HG02981 (cell line): ENCODE data around the gene SLC8A2.

Source experiments
- ATAC-seq: cut with Tn5 transposase; IDR thresholded peaks from one replicate; pipeline ENCODE4 v1.9.1; 2021; ENCODE audit warnings: mild to moderate bottlenecking, moderate library complexity; ENCODE audit not compliant: unreplicated experiment

Gene SLC8A2

DNA sequence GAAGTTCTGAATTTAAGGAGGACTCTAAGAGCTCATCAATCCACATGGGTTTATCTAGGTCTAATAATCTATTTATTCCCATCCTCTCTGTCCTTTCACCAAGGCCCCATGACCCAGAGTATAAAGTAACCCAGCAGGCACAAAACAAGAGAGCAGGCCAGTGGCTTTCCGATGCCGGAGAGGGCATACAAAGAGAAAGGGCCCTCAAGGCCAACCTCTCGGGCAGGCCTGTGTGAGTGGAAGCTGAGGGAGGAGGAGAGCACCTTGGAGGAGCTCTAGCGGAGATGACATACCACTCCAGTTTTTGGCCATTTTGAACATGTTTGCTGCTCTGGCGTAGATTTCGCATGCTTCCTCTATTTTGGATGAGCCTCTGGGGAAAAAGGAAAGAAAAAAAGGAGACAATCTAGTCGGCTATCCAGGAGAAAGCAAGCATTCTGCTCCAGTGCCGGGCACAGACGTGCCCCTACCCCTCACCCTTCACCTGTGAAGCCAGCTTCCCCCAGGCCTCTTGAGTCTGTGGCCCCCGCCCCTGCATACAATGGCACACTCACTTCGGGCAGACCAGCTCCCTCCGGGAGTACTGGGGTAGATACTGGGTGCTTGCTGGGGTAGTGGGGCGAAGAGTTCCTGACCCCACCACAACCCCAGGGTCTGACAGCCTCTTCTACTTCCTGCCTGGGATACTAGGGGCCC lies 31.6 kb upstream of the SLC8A2 start:
- ATAC-seq, result no peak

DNA sequence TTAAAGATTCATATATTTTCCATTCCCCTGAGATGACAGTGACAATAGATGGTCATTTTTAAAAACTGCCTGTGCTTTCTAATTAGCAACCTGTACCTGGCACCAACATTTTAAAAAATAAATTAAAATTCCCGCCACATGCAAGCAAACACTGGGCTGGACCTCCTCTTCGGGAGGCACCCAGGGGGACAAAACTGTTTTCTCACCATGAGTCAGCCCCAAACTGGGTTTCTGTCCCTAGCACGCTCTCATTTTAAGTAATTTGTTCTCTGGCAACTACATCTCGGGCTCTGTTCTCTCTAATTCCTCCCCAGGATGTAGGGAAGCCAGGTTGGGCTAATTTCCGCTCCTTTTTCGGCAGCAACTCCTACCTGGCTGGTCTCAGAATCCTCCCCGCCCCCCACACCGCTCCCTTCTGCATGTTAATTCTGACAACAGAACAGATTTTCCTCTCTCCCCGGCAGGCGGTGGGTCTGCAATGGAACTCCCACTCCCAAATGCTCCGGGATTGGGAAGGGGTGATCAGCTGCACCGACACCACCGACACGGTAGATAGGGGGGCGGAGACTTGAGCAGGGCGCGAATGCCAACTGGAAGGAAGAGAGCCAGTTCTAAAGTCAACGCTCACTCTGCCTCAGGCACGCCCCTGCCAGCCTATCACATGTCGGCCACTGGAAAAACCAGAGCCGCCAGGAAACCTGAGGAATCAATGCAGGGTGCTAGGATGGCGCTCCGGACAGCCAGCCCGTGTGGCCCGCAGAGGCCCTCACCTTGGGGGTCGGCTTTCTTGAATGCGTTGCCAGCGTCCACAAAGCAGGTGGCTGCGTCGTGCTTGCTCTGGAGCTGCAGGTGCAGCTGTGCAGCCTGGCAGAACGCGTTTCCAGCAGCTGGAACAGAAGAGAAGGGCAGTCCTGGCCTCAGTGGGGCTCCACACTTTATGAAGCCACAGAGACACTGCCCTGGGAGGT lies 28.5 kb upstream of the SLC8A2 start:
- no peak for ATAC-seq

DNA sequence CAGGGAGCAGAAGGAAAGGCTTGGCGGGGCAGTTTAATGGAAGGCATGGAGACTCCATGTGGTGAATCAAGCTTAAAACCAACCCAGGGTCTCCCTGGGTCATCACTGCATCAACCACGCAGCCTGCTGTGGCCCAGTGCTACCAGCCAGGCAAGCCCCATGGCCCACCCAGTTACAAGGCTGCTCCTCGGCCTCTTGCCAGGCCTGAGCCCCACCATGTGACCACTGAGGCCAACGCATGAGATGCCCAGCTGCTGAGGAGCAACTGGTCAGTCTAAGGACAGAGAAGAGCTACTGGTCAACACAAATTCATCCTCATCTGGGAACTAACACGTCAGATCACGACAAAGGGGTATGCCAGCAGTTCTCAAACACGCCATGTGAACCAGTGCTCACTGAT lies 27.7 kb upstream of the SLC8A2 start:
- ATAC-seq, result no peak

DNA sequence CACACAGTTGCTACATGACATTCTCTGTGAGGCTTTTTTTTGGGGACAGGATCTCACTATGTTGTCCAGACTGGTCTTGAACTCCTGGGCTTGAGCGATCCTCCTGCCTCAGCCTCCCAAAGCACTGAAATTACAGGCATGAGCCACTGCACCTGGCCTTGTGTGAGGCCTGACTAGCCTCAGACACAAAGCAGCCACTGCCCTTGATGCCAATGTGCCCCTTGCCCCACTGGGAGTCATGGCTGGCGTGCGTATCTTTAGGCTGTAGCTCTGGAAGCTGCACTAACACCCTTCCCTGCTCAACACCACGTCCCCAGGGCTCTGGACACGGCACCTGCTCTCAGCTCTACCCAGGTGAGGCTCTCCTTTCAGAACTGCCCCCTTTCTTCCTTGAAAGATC lies 26.9 kb upstream of the SLC8A2 start:
- no peak for ATAC-seq

DNA sequence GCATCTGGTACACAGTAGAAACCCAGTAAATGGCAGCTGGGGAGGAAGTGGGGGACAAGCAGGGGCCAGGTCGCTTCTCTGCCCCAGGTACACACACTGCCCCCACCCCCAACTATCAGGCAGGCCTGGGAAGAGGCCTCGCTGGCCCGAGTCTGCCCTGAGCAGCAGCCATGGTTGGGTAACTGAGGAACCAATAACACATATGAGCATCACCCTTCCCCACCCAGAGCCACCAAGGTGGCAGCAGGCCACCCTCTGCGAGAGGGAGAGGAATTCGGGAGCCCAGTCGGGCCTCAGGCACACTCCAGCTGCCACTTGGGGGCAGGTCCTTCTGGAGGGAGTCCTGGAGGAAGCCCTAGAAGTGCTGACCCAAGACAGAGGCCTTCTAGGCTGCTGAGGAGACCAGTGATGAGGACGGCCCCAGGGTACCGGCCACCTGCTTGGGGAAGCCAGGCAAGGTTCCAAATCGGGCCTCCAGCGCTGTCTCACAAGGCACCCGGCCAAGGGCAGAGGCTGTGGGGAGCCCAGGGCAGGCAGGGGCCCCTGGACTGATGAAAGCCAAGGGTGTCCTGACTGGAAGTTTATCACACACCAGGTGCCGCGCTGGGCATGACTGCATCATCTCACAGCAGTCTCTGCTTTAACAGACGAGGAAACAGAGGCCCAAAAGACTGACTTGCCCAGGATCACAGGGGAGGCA lies 26.3 kb upstream of the SLC8A2 start:
- no peak for ATAC-seq

DNA sequence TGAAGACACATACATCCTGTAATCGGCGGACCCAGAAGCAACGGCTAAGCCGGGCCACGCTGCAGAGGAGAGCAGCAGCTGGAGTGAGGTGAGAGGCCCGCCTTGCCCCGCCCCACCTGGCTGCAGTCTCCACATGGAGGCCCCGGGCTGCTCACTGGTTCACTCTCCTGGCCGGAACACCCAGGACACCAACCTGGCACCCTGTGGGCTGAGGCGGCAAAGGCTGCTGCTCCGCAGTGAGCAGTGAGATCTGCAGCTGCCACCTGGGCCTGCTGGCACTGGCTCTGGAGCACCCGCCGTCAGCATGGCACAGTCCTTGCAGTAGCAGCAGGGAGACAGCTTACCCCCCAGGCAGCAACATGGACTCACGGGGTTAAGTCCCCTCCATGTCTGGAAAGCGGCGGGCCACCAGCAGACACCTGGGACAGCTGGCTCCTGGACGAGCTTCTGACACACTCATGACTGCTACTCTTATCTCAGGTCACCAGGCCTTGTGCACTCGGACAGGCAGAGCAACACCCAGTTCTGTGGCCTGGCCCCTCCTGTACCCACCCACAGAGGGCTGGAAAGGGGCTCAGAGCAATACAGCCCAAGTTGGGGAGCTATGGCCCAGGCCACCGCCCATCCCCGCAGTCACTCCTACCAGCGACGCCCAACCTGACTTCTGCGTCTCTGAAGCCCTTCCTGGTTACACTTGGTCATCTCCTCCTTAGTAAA lies 25.5 kb upstream of the SLC8A2 start:
- no peak for ATAC-seq

DNA sequence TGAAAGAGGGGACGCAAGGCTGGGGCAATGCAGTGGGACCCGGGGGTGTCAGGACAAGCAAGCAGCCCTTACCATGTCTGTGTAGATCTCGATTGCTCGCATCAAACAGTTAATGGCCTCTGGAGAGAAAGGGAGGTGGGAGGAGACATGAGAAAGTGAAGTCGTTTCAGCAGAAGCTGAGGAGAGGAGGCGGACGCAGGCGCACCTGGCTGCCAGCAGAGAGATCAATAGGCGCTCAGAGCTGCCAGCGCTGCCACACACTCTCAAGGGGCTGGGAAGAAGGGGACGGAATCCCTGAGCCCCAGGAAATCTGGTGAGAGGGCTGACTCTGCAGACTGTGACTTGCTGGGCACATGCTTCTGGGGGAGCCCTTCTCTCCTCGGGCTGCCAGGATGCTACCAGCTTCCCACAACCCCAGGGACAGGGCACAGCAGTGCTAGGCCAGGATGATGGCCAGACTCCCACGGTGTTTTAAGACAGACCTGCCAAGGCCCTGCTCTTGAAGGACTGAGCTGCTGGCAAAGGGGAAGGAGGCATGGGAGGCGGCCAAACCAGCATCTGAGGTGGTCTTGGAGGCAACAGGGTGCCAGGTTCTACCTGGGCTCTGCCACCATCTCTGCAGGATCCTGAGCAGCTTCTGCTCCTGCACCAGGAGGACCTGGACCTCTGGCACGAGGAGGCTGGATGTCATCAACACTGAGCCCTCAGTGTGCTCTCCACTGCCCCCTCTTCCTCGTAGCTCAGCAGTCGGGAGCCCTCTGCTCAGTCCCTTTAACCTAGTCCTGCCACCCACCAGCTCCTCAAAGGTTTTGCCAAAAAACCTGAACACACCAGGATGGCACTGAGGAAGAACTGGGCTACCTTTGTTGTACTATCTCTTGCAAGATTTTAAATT lies 24.0 kb upstream of the SLC8A2 start:
- ATAC-seq, result no peak

DNA sequence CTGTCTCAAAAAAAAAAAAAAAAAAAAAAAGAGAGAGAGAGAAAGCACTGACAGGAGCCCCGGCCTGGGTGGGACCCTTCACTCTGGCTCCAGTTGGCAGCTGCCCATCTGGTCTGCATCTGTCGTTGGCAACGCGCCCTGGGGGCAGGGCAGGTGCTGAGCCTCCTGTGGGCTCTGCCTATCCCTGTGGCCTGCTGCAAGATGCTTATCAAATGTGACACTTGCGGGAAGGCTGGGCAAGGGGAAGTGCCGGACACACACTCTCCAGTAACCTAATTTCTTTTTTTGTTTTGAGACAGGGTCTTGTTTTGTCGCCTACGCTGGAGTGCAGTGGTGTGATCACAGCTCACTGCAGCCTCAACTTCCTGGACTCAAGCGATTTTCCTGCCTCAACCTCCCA lies 23.0 kb upstream of the SLC8A2 start:
- ATAC-seq, result no peak

DNA sequence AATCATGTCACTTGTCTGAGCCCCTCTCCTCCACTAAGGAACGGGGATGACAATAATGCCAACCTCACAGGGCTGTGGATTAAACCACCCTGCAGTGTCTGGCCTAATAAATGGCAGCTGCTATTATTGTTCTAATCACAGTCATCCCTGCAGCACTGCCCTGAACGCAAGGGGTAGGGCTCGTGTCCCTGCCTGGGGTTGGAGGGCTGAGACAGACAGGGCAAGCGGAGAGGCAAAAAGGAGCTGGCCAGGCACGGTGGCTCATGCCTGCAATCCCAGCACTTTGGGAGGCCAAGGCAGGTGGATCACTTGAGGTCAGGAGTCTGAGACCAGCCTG lies 22.5 kb upstream of the SLC8A2 start:
- ATAC-seq, result no peak

DNA sequence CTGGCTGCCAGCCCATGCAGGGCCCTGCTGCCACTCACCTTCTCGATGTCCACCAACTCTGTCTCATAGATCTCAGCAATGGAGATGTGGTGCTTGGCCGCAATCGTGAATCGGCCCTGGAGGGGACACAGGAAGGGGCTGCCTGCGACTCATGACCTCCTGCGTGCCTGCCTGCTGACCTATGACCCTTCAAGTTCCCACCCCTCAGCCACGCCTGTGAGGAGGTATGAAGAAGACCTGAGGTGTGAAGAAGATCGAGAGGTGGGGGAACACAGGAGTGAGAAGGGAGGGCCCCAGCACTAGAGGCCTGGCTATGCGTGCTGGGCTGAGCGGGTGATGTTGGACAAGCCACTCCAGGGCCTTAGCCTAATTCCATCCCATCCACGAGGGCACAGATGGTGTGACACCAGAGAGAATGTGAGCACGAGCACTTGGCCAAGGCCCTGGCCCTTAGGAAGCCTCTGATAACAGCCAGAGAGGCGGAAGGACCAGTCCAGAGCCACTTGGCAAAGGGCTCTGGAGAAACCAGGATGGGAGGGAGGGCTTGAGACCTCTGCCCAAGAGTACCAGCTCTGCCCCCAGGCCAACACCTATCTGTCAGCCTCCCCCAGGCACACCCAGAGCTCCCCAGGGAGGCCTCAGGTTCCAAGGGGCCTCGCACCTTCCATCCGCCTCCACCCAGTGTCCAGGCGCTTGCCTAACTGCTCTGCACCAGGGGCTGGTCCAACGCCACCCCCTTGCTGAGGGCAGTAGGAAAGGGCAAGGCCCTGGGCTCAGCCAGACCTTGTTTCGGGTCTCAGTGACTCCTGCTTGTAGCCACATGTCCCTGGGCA lies 21.9 kb upstream of the SLC8A2 start:
- no peak for ATAC-seq

DNA sequence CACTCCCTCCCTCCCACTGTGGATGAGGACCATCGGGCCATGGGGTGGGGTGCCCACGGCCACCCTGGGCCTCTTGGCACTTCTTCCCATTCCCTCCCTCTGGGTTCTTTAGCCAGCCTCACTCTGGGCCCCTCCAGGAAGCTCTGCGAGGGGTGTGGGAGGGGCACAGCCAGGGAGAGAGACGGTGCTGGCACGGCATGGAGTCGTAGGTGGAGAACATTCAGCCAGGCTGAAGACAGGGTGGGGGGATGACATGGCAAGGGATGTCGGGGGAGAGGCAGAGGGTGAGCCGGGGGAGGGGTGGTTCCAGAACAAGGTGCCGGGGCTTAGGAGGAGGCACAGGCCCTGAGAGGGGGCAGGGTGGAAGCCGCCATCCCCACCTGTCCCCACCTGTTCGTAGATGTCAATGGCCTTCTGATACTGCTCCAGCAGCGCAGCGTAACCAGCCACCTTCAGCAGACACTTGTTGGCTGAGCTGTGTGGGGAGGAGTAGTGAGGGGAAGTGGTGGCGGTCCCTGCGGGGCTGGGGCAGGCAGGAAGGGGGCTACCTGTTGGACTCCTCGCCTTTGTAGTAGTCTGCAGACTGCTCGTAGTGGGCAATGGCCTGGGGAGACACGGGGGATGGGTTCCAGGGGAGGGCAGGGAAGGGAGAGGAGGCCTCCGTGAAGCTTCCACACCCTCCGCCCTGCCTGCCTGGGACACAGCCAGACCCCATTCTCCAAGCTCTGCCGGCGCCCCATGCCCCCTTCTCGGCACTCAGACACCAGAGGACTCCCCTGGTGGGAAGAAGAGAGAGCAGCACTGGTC lies 21.1 kb upstream of the SLC8A2 start:
- no peak for ATAC-seq

DNA sequence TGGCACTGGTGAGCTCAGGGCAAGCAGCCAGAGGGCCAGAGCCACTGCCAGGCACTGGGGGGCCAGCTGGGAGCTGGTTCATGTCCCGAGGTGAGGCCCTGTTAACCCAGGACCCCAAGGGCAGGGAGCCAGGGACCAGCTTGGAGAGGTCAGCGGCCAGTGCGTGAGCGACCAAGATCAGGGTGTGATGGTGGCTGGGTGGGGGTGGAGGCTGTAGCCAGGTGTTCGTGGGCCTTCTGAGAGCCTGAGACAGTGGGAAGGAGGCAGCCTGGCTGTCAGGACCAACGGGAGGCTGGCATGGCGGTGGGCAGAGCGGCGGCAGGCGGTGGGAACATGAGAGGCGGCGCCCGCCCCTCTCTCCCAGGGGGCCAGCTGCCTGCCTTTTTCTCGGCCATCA lies 20.4 kb upstream of the SLC8A2 start:
- ATAC-seq, result no peak

DNA sequence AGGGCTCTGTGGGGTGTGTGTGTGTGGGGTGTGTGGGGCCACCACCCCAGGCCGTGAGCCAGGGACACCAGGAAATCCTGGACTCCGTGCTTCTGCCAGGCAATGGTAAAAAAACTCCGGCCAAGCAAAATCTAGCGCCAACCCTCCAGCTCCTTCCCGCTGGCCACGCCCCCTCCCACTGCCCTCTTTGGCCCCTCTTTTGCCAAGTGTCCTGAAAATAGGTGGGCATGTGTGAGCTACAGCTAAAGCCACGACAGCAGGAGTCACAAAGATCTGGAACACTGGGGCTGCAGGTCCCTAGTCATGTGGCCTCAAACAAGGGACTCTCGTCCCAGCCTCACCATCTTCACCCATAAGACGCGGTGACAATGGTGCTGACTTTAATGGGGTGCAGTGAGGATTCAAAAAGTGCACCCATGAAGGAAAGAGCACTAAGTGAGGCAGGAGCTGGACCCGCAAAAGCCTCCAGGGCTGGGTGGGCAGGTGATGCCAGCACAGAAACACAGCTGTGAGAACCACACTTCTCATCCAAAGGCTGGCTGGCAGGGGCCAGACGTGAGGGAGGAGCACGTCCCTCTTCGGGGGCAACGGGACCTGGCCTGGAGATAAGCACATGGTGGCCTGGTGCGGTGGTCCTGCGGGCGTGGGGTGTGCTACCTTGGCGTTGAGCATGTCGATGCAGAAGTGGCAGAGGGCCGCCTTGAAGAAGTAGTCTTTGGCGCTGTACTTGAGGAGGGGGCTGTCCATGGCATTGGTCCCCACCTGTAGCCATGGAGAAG lies 19.9 kb upstream of the SLC8A2 start:
- no peak for ATAC-seq

DNA sequence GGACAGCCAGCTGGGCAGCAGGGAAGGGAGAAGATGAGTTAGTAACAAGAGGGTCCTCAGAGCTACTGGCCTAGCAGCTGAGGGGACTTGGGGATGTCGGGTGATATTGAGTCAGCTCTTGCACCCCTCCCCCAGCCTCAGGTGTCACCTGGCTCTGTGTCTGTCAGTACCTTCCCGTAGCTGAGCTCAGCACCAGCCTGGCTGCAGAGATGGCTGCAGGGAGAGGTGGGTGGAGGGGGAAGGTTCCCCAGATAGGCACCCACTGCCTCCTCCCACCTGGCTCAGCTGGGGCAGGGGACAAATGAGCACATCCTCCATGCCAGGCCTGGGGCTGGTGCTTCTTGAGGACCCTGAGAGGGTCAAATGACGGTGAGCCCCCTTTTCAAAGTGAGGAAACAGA lies 19.2 kb upstream of the SLC8A2 start:
- no peak for ATAC-seq

DNA sequence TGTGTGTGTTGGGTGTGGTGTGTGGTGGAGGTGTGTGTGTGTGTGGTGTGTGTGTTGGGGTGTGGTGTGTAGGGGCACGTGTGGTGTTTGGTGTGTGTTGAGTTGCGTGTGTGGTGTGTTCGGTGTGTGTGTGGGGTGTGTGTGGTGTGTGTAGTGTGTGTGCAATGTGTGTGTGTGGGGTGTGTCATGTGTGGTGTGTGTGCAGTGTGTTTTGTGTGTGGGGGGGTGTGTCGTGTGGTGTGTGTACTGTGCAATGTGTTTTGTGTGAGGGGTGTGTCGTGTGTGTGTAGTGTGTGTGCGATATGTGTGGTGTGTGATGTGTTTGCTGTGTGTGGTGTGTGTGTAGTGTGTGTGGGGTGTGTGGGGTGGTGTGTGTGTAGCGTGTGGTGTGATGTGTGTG lies 18.3 kb upstream of the SLC8A2 start:
- no peak for ATAC-seq

DNA sequence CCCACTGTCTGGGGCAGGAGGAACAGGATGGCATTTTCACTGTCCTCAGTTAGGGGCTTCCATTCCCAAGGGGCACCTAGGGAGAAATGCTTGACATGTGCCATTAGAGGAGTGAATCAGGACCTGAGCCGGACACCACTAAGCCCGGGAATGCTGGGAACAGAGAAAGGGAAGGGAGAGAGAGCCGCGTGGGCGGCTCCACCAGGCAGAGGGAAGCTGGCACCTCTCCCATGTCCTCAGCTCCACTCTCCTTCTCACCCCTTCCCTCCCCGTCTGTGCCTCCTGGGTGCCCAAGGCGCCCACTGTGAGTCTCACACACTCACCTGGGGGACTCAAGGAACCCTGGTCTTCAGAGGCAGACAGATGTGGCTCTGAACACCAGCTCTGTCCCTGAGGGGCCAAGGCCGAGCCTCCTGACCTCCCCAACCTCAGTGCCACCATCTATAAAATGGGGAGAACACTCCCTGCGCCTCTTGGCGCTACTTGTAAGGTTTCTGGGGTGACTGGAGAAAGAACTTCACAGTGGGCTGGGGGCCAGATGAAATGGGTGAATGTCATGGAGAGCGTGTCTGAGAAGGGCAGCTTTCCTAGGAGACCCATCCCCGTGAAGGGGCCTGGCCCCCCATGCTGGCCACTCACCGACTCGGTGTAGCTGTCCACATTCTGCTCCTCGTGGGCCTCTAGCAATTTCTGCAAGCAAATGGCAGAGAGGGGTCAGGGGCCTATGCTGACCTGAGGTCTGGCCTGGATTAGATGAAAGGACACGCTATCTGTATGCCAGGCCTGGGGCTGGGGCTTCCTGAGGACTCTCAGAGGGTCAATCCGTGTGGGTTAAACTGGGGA lies 17.6 kb upstream of the SLC8A2 start:
- no peak for ATAC-seq
